HL-60/S4 treated with retinoic acid at 250 ng/mL for 4 days and 3 days (cell line): ENCODE data around the gene HRC.
"Not testable (repeated sequence)": the region's sequence is repeated elsewhere in the genome, so short reads cannot be mapped to it uniquely, and the experiment has no call there.

Experiments used
- in situ Hi-C: fragments of 300-500 bp; cut with MboI; formaldehyde crosslinking; loops from 2 replicates; pipeline ENCODE4 v1.7.0; 2022; ENCODE audit warnings: low sequenced_read_pairs

Gene HRC

DNA sequence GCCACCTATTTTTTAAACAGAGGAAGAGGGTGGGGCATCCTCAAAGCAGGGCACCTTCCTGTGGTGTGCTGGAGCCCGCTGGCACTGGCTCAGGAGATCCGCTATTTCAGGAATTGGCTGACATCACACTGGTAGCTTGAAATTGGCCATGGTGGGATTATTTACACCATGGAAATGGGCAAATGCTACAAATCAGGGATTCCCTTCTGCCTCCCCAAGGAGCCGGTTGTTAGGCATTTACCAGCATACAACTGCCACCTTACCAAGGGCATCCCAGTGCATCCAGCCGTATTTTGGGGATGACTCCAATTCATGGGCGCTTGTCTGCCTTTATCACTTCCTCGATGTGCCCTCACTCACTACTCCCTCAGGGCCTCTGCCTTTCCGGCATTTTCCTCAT is 14.2 kb downstream of the HRC start:
- in situ Hi-C loops, result no loop called here

- in situ Hi-C loops, result no loop called here
These were observed 18.4 kb downstream of the HRC start for GRCh38 chr19:49136771-49137171.

DNA sequence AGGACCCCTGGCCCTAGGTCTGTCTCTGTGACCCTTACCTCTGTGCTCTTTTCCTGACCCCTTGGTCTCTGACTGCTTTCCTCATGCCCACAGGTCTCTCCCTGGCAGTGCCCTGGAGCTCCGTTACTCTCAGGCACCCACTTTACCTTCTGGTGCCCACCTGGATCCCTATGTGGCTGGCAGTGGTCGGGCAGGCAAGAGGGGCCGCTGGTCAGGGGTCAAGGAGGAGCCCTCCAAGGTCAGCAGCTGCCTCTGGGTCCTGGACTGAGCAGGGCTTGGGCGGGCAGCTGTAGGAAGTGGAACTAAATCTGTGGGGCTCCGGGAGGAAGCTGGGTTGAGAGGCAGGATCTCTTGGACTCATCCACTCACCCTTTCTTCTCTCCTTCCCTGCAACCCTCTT is 19.5 kb downstream of the HRC start:
- in situ Hi-C loops, result no loop called here

DNA sequence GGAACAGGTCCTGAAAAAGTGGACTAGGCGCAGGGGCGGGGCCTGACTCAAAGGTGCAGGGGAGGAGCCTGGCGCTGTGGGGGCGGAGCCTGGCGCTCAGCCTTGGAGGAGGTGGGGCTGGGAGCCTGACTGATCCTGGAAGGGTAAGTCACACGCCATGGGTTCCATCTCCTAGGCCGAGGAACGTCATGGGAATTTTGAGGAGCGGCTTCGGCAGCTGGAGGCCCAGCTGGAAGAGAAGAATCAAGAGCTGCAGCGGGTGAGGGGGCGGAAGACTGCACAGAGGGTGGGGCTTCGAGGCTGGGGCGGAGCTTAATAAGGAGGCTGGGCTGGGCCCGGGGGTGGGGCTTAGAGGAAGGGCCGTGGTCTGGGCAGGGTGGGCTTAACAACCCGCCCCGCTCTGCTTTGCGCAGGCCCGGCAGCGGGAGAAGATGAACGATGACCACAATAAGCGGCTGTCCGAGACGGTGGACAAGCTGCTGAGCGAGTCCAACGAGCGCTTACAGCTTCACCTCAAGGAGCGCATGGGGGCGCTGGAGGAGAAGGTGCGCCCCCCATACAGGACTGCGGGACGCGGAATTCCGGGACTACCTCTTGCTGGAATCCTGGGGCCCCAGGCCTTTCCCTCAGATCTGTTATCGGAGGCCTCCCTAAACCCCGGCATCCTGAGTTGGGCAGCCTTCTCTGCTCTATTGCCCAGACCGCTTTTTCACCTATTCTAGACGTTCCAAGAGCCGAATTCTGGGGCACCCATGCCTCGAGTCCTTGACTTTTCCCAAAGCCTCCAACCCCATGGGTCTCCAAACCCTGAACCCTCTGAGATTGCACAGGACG is 21.4 kb downstream of the HRC start:
- in situ Hi-C loops, result no loop called here

- in situ Hi-C loops, result no loop called here
These were observed 22.1 kb downstream of the HRC start for GRCh38 chr19:49132974-49133609.

- in situ Hi-C loops, result no loop called here
These were observed 24.9 kb downstream of the HRC start for GRCh38 chr19:49130325-49130724.

- in situ Hi-C loops, result no loop called here
These were observed 26.0 kb downstream of the HRC start for GRCh38 chr19:49129238-49129583.

- in situ Hi-C loops, result no loop called here
These were observed 26.5 kb downstream of the HRC start for GRCh38 chr19:49128545-49129237.

- in situ Hi-C loops, result no loop called here
These were observed 27.3 kb downstream of the HRC start for GRCh38 chr19:49127674-49128544.

- in situ Hi-C loops, result not testable (repeated sequence)
These were observed 28.0 kb downstream of the HRC start for GRCh38 chr19:49127225-49127624.

GRCh38 chr19:49126575-49126974 is 28.6 kb downstream of the HRC start:
- in situ Hi-C loops, result no loop called here

DNA sequence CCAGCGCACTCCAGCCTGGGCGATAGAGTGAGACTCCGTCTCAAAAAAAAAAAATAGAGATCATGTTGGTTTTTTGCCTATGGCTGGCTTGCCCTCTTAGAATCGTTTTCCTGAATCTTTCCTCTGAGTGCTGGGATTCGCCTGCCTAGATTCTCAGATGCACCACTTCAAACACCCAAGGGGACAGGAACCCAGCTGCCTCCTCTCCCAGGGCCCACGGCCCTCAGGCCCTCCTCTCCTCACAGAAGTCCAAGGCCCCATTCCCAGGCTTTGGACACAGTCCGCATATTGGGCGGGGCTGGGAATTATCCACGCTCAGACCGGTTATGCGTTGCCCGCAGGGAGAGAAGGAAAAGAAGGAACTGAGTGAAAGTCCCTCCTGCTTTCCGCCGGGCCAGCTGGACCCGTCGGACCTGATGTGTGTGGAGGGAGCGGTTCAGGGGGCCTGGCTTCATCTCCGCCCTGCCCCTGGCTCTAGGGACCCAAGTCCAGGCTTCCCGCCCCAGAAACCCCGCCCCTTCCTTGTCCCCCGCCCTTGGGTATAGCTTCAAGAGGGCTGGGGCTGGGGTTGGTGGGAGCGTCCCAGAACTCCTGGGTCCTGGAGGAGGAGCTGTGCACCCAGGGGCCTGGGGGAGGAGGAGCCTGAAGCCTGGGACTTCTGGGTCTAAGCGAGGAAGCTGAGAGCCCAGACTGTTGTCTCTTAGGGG is 30.0 kb downstream of the HRC start:
- in situ Hi-C loops, result no loop called here

GRCh38 chr19:49123285-49123684 is 31.9 kb downstream of the HRC start:
- in situ Hi-C loops, result not testable (repeated sequence)

GRCh38 chr19:49121841-49122240 is 33.4 kb downstream of the HRC start:
- in situ Hi-C loops, result not testable (repeated sequence)

DNA sequence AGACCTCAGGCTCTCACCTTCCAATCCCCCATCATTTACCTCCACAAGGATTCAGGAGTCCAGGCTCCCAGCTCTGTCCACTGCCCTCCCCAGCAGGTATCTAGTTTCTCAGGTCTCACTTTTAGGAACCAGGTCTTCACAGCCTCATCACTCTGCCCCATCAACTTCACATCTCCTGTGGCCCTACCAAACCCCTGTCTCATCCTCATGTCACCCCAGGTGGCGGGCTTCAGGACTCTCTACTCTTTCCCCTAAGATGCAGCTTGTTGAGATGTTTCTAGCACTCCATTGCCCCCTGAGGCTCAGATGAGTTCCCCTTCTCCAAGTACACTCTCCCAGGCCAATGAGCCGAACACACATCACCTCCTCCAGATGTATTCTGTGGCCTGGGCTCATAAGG is 34.3 kb downstream of the HRC start:
- in situ Hi-C loops, result no loop called here

- in situ Hi-C loops, result no loop called here
These were observed 34.9 kb downstream of the HRC start for GRCh38 chr19:49120325-49120683.

GRCh38 chr19:49119411-49120324 is 35.5 kb downstream of the HRC start, which contains the start of gene PPFIA3:
TSS of gene PPFIA3 (plus strand) at chr19:49119544. CDS start at chr19:49127874, 8,330 bp downstream.
- in situ Hi-C loops, result no loop called here

DNA sequence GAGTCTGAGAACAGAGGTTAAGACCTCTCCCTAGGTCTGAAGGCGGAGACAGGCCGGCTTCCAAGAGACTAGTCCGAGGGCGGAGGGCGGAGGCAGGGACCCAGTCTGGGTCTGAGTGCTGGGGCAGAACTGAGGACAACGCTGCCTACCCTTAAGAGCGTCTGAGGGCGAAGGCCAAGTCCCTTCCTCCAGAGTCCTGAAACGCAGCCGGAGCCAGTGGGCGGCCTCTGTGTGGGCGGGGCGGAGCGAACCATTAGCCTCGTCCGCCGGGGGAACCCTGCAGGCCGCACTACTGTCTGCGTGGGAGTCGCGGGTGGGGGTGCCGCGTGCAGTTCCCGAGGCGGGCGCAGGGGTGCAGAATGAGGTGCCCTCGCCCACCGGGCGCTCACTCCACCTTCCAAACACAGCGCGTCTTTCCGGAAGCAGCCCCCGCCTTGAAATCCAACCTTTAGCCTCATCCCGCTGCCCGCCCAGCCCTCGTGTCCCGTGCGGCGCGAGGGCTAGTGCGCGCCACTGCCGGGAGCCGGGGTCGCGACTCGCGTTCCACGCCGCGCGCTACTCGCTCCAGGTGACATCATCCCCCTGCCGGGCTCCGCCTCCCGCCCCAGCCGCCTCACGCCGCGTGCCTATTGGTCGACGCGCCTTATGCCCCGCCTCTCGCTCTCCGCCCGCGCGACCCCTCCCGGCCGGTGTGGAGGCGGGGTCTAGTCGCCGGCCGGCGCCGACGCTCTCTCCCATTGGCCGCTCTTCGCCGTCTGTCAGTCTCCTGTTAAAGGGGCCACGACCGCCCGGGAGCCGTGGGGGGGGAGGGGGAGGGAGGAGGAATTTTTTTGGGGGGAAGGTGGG is 36.4 kb downstream of the HRC start, which contains the start of gene C19orf73:
Gene C19orf73, minus strand, starts transcription at position 579 of the 846 bp plus-strand sequence. Its CDS starts 121 bp downstream, at position 458.
- in situ Hi-C loops, result no loop called here
